ENCODE data around the gene SORBS1. TPM values are rescaled to one million over a fixed set of nuclear protein-coding genes. Genes with fewer than 3 reads are reported as not detected.

SORBS1 gene
- total RNA-seq, 4 donors from 2014 or later = 21.5 to 65.8 (median 30.1) TPM

GRCh38 chr10:95602382-95602781 is 41.2 kb upstream of the SORBS1 start:
- no peak overlapping the region for H3K27ac ChIP-seq
- WGBS, 2 donors = 76 to 79% methylated on average over 6 of the region's 6 CpGs
- no peak for TF ChIP-seq POLR2A (IDR thresholded peaks at IDR 0.05)
- TF ChIP-seq CTCF (IDR thresholded peaks at IDR 0.05) = no peak
- no peak overlapping the region for H3K4me3 ChIP-seq (replicated peaks in 1 of 3)
- no peaks in the 10 kb centered on the region for H3K27me3 ChIP-seq
- H3K4me1 ChIP-seq = no peaks in the 10 kb centered on the region
- intact Hi-C loops (cut with DNase I) = loop anchor here (5.0 kb wide), 1 partner anchor 230 kb away; no protein-coding TSS in a partner anchor
- peaks cover 10 to 16% of the 10 kb centered on the region in 2 donors for H3K36me3 ChIP-seq
- no peak for DNase-seq
- H3K9me3 ChIP-seq = no peaks in the 10 kb centered on the region

DNA sequence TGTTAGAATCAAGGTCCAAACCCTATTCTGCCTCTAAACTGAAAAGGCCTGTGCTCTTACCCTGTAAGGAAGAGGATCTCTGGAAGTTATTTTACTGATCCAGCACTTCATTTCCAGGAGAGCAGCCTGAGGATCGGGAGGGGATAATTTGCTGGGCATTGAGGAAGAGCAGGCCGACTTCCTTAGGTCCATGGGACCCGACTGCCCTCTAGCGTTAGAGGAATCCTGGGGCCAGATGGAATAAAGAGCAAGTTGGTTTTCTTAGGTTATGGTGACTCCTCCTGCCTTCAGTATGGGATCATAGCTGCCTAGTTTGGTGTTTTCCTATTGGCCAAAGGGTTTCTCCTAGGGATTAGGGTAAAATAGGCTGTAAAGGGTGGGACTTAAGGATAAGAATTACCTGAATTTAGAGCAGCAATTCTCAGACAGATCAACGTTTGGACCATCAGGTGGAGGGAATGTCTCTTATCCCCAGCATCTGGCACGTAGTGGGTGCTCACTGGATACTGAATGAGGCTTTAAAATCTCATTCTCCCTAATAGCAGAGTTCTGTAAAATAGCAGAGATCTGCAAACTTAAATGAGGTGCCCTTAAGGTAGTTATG is 40.0 kb upstream of the SORBS1 start:
- WGBS, 2 donors = 20 to 25% methylated on average over 6 of the region's 6 CpGs
- H3K36me3 ChIP-seq = peaks cover 2 to 9% of the 10 kb centered on the region in 2 donors
- H3K27me3 ChIP-seq = no peaks in the 10 kb centered on the region
- H3K4me3 ChIP-seq (replicated peaks in 1 of 3) = no peak overlapping the region
- DNase-seq = peak; percentile 76 to 77
- H3K9me3 ChIP-seq = no peaks in the 10 kb centered on the region
- intact Hi-C loops (cut with DNase I) = loop anchor here (2.0 to 5.0 kb wide), 2 partner anchors 170 to 229 kb away; no protein-coding TSS in a partner anchor
- no peak for TF ChIP-seq POLR2A (IDR thresholded peaks at IDR 0.05)
- peak; percentile 49 to 94 (median 84) for TF ChIP-seq CTCF (IDR thresholded peaks at IDR 0.05)
- H3K27ac ChIP-seq = no peak overlapping the region
- H3K4me1 ChIP-seq = no peaks in the 10 kb centered on the region

DNA sequence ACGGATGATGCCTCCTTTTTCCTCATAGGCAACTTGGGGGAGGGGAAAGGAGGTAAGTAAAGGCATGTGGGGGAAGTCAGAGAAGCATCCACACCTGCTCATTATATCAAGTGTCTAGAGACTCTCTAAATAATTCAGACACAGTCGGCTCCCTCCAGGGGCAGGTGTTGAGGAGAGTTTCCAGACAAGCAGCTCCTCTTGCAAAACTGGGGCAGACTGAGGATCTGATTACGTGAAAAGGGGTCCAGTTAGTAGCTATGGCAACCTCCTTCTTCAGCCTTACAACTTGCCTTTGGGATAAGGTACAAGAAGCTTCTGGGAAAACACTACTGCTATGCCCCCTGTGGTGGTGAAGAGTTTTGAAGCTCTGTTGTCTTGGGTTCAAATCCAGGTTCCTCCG is 39.0 kb upstream of the SORBS1 start:
- no peak overlapping the region for H3K4me3 ChIP-seq (replicated peaks in 1 of 3)
- intact Hi-C loops (cut with DNase I) = loop anchor here (2.0 to 5.0 kb wide), 2 partner anchors 169 to 228 kb away; no protein-coding TSS in a partner anchor
- DNase-seq = no peak
- no peaks in the 10 kb centered on the region for H3K4me1 ChIP-seq
- no peaks in the 10 kb centered on the region for H3K36me3 ChIP-seq
- no peaks in the 10 kb centered on the region for H3K9me3 ChIP-seq
- no peak for TF ChIP-seq CTCF (IDR thresholded peaks at IDR 0.05)
- no peak for TF ChIP-seq POLR2A (IDR thresholded peaks at IDR 0.05)
- 79 to 85% methylated on average over 4 of the region's 4 CpGs for WGBS, 2 donors
- no peaks in the 10 kb centered on the region for H3K27me3 ChIP-seq
- H3K27ac ChIP-seq = no peak overlapping the region

DNA sequence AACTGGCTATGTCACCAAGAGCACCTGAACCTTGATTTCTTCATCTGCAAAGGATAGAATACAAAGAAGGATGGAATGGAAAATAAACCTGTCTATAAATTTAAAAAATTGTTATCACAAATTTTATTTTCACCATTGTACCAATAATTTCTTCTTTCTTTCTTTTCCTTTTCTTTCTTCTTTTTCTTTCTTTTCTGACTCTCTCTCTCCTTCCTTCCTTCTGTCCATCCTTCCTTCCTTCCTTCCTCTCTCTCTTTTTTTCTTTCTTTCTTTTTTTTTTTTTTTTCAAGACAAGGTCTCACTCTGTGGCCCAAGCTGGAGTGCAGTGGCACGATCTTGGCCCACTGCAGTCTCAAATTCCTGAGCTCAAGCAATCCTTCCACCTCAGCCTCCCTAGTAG is 36.6 kb upstream of the SORBS1 start:
- H3K4me3 ChIP-seq (replicated peaks in 1 of 3) = no peak overlapping the region
- no peak for DNase-seq
- no peaks in the 10 kb centered on the region for H3K27me3 ChIP-seq
- 83 to 86% methylated on average over 1 of the region's 1 CpG for WGBS, 2 donors
- intact Hi-C loops (cut with DNase I) = no loop called here
- H3K27ac ChIP-seq = no peak overlapping the region
- no peaks in the 10 kb centered on the region for H3K4me1 ChIP-seq
- no peak for TF ChIP-seq POLR2A (IDR thresholded peaks at IDR 0.05)
- TF ChIP-seq CTCF (IDR thresholded peaks at IDR 0.05) = no peak
- no peaks in the 10 kb centered on the region for H3K36me3 ChIP-seq
- H3K9me3 ChIP-seq = no peaks in the 10 kb centered on the region

DNA sequence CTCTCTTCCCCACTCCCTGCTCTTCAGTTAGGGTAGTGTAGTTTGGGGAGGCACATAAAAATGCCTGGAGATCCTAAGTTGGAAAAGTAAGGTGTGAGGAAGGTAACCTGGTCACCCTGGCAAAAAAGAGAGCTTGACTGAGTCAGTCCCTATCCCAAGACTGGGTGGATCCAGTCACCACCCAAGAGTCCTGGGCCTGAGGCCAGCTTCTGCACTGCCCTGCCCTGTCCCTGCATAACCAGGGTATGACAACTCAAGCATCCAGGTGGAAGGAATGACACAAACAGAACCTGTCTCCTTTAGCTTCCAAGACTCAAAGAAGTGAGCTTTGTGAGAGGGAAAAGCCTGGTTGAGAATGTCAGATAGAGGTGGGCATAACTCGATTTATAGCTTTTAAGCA is 26.9 kb upstream of the SORBS1 start:
- Histone ChIP-seq H3K4me1 (no peaks in the 10 kb centered on the region), H3K36me3 (no peaks in the 10 kb centered on the region), H3K27ac (no peak overlapping the region), H3K4me3 (replicated peaks in 1 of 3) (no peak overlapping the region), H3K27me3 (no peaks in the 10 kb centered on the region), H3K9me3 (no peaks in the 10 kb centered on the region)
- WGBS, 2 donors = 75 to 94% methylated on average over 1 of the region's 1 CpG
- intact Hi-C loops (cut with DNase I) = no loop called here
- DNase-seq = no peak
- TF ChIP-seq CTCF (IDR thresholded peaks at IDR 0.05) (no peak), POLR2A (IDR thresholded peaks at IDR 0.05) (no peak)
